SU-DHL-6 (cell line): ENCODE data around the gene SNX3.

Experiments
- EZH2phosphoT487 ChIP-seq: fragments of 200-600 bp; sonication (generic), shearing (Covaris generic); conservative IDR thresholded peaks from 2 replicates; pipeline ENCODE4 v1.6.1; 2018; ENCODE audit warnings: mild to moderate bottlenecking, antibody characterized with exemption, low read length, moderate library complexity, mixed read lengths
- TF ChIP-seq, protein P1 (sequence below): fragments of 200-600 bp; sonication (generic); IDR thresholded peaks from one replicate; pipeline ENCODE4 v1.5.1; 2017; ENCODE audit warnings: antibody characterized with exemption, mild to moderate bottlenecking, low read length, moderate library complexity; ENCODE audit not compliant: insufficient read depth, poor library complexity, severe bottlenecking

DNA sequence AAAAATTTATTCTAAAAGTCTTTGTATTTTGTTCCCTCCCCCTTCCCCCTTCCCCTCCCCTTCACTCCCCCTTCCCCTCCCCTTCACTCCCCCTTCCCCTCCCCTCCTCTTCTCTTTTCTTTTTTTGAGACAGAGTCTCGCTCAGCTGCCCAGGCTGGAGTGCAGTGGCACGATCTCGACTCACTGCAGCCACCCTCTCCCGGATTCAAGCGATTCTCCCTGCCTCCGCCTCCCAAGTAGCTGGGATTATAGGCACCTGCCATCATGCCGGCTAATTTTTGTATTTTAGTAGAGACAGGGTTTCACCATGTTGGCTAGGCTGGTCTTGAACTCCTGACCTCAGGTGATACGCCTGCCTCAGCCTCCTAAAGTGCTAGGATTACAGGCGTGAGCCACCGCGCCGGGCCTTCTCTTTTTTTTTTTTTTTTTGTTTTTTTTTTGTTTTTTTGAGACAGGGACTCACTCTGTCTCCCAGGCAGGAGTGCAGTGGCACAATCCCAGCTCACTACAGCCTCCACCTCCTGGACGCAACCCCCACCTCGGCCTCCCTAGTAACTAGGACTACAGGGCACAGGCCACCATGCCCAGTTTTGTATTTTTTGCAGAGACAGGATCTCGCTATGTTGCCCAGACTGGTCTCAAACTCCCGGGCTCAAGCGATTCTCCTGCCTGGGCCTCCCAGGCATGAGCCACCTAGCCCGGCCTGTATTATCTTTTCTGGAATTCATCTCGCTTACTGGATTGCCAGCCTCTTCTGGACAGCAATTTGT is 32.9 kb upstream of the SNX3 start:
- TF ChIP-seq, protein P1, sequence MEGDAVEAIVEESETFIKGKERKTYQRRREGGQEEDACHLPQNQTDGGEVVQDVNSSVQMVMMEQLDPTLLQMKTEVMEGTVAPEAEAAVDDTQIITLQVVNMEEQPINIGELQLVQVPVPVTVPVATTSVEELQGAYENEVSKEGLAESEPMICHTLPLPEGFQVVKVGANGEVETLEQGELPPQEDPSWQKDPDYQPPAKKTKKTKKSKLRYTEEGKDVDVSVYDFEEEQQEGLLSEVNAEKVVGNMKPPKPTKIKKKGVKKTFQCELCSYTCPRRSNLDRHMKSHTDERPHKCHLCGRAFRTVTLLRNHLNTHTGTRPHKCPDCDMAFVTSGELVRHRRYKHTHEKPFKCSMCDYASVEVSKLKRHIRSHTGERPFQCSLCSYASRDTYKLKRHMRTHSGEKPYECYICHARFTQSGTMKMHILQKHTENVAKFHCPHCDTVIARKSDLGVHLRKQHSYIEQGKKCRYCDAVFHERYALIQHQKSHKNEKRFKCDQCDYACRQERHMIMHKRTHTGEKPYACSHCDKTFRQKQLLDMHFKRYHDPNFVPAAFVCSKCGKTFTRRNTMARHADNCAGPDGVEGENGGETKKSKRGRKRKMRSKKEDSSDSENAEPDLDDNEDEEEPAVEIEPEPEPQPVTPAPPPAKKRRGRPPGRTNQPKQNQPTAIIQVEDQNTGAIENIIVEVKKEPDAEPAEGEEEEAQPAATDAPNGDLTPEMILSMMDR: no peak
- no peak for TF ChIP-seq EZH2phosphoT487
